ENCODE data around the gene HEXB.
A peak's percentile ranks its signal among the peaks of the same experiment; 100 is the strongest.

Gene HEXB

DNA sequence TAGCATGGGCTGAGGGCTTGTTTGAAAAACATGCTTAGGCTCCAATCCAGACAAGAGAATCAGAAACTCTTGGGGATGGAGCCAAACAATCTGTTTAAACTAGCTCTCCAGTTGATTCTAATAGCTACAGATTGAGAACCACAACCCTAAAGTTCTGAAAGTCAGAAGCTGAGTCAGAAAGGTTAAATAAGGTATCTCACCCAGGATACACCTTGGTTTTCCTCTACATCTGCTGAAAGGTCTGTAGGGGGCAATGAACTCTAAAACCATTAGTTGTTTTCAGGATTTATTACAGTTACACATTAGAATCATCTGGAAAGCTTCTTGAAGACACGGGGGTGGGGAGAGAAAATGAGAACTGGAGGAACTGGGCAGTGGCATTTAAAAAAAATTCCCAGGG, 76.2 kb downstream of the HEXB start:
- no peak for DNase-seq

DNA sequence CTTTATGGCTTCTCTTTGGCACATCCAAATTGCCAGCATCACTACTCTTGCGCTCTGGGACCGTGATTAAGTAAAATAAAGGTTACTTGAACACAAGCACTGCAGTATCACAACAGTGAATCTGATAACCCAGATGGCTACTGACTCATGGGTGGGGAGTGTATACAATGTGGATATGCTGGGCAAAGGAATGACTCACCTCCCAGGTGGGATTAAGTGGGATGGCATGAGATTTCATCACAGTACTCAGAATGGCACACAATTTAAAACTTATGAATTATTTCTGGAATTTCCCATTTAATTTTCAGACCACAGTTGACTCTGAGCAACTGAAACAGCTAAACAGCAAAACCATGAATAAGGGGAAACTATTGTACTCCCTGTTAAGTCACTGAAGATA, 77.6 kb downstream of the HEXB start:
- DNase-seq, result no peak

DNA sequence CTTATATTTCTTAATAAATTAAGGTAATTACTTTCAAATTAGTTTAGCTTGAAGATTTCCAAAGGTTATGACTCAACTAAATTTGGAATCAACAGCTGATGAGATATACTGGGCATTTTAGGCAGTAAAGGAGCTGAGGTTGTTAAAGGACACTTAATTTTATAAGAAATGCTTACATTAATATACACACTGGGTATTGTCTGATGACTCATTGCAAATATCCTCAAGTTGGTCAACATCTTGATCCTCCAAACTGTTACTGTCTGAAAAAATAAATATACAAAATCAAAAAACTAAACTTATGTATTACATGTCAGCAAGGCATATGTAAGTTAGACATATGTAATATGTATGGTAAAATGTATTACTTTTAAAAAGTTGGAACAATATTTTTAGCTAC, 78.5 kb downstream of the HEXB start:
- DNase-seq, result no peak

DNA sequence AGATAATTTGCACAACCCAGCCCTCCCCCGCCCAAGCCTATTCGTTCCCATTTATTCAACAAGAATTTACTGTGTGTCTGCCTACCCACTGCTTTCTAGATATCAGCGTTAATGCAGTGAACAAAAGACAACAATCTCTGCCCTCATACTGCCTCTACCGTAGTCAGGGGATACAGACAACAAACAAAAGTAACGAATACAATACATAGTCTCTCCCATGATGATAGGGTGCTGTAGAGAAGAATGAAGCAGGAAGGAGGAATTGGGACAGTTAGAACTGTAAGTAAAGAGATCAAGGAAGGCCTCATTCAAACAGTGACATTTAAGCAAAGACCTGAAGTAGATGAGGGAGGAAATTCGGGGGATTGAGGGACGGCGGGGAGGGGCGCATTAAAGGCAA, 80.2 kb downstream of the HEXB start:
- peak; percentile 11 for DNase-seq

DNA sequence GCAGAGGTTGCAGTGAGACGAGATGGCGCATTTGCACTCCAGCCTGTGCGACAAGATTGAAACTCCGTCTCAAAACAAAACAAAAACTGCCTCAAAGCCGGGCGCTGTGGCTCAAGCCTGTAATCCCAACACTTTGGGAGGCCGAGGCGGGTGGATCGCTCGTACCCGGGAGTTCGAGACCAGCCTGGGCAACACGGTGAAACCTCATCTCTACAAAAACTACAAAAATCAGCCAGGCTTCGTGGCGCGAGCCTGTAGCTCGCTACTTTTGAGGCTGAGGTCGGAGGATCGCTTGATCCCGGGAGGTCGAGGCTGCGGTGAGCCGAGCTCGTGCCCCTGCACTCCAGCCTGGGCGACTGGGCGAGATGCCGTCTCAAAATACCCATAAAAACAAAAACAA, 80.9 kb downstream of the HEXB start:
- DNase-seq, result no peak

DNA sequence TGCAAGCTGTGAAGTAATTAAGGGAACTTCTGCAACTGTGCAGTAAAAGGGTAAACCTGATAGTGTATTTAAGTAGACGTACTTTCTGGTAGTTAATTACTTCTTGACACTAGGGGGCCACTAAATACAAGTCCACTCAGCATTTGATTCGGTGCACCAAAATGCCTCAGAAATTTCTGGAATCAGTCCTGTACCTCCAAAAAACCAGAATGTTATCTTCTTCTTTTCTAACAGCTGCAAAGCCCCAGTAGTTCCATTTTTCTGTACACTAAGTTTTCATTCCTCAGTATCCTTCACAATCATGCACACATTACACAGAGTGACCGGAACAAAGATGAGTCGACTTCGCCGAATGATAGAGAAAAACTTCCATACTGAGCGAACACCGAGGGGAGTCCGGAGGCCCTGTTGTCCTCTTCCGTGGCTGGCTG, 81.4 kb downstream of the HEXB start:
- DNase-seq, result peak; percentile 76

DNA sequence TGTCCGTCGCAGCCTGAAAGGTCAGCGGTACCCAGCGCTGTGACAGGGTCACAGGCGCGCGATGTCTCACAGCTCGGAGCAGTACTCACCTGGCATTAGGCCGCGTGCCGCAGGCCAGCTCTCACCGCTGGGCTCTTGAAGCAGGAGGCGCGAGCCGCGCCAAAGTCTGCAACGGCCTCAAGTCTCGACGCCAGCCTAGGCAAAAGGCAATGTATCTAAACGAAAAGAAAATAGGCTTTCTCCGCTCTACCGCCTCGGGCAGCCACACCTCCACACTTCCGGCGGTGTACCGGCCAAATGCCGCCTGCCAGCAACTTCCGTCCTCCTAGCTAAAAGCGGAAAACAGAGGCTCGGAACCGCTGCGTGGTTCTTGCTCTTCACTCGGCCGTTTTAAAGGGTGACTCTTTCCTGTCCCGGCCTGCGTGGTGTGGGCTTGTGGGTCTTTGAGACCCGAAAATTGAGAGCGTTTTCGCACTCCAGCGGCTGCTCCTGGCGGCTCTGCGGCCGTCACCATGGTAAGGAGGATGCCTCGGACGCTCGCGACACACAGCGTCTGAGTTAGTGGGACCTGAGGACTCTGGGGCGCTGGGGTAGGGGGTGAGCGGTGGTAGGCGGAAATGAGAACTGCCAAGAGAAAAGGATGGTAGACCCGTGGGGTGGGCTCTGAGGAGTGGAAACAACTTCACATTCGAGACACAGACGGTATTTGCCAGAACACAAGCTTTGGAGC, 82.0 kb downstream of the HEXB start, which contains the start of the genes GFM2 and NSA2:
TSS of gene GFM2 (minus strand) at position 269 of the 730 bp plus-strand sequence. CDS start 3,375 bp downstream, outside the sequence.
TSS of gene NSA2 (plus strand) at position 401 of the 730 bp plus-strand sequence. CDS start at position 513, 112 bp downstream.
- peak; percentile 96 for DNase-seq

DNA sequence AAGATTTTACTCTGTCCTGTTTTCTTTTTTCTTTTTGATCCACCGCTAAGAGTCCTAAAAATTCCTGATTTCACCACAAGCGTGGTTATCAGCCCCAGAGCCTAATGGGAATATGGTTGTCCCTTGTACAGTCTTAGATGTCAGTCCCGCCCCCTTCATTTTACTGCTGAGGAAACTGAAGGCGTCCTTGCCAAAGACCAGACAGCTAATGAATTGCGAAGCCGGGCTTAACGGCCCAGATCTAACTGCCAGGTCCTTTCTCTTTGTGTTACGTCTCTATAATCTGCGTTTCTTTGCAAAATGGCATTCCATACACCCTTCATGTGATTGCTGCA, 82.5 kb downstream of the HEXB start:
- DNase-seq, result peak; percentile 64
